ENCODE results near the gene TRIP6. TPM values are rescaled to one million over a fixed set of nuclear protein-coding genes. Genes with fewer than 3 reads are reported as not detected.

The TRIP6 gene
- total and polyA plus RNA-seq, 2 of the 8 experiments (the other 6 are each of a cell fraction or from before 2014, with no cell fraction given) = 88.4 to 103 TPM

DNA sequence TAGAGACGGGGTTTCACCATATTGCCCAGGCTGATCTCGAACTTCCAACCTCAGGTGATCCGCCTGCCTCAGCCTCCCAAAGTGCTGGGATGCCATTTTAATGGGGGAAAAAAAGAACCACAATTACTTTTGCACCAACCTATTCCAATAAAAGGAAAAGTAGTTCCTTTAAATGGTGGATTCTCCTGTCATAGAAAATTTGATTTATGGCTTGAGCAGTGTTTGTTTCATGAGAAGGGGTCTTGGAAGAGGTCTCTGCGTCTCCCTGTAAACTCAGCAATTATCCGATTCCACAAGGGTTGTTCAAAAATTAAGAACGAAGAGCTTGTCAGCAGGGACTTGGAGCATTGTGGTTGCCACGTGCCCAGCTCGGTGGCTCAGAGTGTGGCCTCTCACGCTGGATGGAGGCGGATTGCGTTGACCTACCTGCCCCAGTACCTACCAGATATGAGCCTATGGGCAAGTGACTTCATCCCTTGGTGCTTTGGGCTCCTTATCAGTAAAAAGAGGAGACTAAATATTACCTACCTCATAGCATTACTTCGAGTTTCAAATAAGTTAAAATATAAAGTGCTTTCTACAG, 2.8 kb upstream of the TRIP6 start:
- Histone ChIP-seq H3K56ac (replicated peaks; ENCODE audit: insufficient read length, low read depth, low read length) (no peak overlapping the region), H3K23ac (ENCODE audit: insufficient read length) (no peak overlapping the region), H3K4me2 (ENCODE audit: insufficient read depth in 1 of 2, low read depth in 2 of 2, low read length in 2 of 2) (no peak overlapping the region), H4K8ac (ENCODE audit: extremely low read depth, insufficient read depth, low read length) (no peak overlapping the region), H2BK20ac (ENCODE audit: low read length) (no peak overlapping the region), H3K18ac (ENCODE audit: extremely low read depth, low read length) (no peak overlapping the region), H3K79me2 (ENCODE audit: control insufficient read depth in 1 of 2, insufficient read depth in 2 of 2, low read length in 2 of 2) (peaks cover 0 to 18% of the 10 kb centered on the region in 2 experiments; a peak in 3 of 4 replicates), H2BK120ac (replicated peaks; ENCODE audit: low read depth, low read length) (no peak overlapping the region), H2BK5ac (ENCODE audit: low read depth, low read length) (no peak overlapping the region), H3K4me3 (ENCODE audit: extremely low read depth in 1 of 4, insufficient read depth in 2 of 4, low read depth in 3 of 4, low read length in 4 of 4) (no peak overlapping the region), H3K27me3 (replicated peaks in 1 of 4; ENCODE audit: control insufficient read depth in 3 of 4, extremely low read depth in 1 of 4, insufficient read depth in 3 of 4, low read length in 3 of 4) (no peaks in the 10 kb centered on the region), H3K36me3 (ENCODE audit: control insufficient read depth in 2 of 4, insufficient read depth in 4 of 4, low read length in 3 of 4) (peaks cover 6 to 25% (median 11%) of the 10 kb centered on the region in 4 experiments; a peak in 7 of 8 replicates), H3K27ac (ENCODE audit: low read depth, low read length) (no peak overlapping the region), H2AFZ (ENCODE audit: low read length) (no peak overlapping the region), H3K9ac (replicated peaks in 1 of 4; ENCODE audit: extremely low read depth in 1 of 4, low read depth in 3 of 4, low read length in 3 of 4) (no peak overlapping the region), H3K9me3 (ENCODE audit: insufficient read depth in 2 of 2, low read depth in 1 of 2, low read length in 1 of 2) (no peaks in the 10 kb centered on the region), H3K4ac (replicated peaks; ENCODE audit: insufficient read length, low read depth, low read length) (no peak overlapping the region), H3K79me1 (ENCODE audit: low read depth, low read length) (peaks cover 5% of the 10 kb centered on the region), H2AK5ac (ENCODE audit: low read depth, low read length) (no peak overlapping the region), H2BK12ac (ENCODE audit: low read depth, low read length) (no peak overlapping the region), H2BK15ac (ENCODE audit: low read length) (no peak overlapping the region), H3K14ac (ENCODE audit: insufficient read length) (no peak overlapping the region), H4K5ac (ENCODE audit: insufficient read length, low read depth, low read length) (no peak overlapping the region), H3K4me1 (replicated peaks in 1 of 4; ENCODE audit: control insufficient read depth in 3 of 4, insufficient read depth in 4 of 4, low read length in 3 of 4) (peaks cover 2 to 16% (median 11%) of the 10 kb centered on the region in 4 experiments), H4K20me1 (replicated peaks in 1 of 2; ENCODE audit: control insufficient read depth in 1 of 2, insufficient read depth in 2 of 2, low read length in 2 of 2) (peaks cover 0 to 4% of the 10 kb centered on the region in 2 experiments), H4K91ac (replicated peaks; ENCODE audit: insufficient read length, low read length) (no peak overlapping the region), H3K23me2 (ENCODE audit: low read depth, low read length) (peaks cover 6% of the 10 kb centered on the region; the same call in 1 of the 2 replicates)
- WGBS, 2 experiments (ENCODE audit: extremely low coverage in 1 of 2, insufficient coverage in 1 of 2, insufficient read length in 1 of 2, insufficient replicate concordance in 2 of 2, low coverage in 1 of 2, low lambda C conversion rate in 2 of 2, missing lambda C conversion rate in 1 of 2) = 88% methylated on average over 12 of the region's 12 CpGs; no CpG with 5 or more reads in 1 of the 2 experiments
- ChIA-PET CTCF (ENCODE audit: partially characterized antibody) (interaction anchor here (0.5 to 4.5 kb wide), 7 partner anchors 8 to 818 kb away, joined by 3 to 25 read pairs (median 4); partner anchors contain the start of genes SLC12A9 and SRRT), POLR2A (ENCODE audit: partially characterized antibody) (interaction anchor here (0.6 to 2.1 kb wide), 5 partner anchors 10 to 61 kb away, joined by 3 to 5 read pairs (median 3); partner anchors contain the start of gene SRRT)
- FAIRE-seq (no peak), DNase-seq (ENCODE audit: low read depth in 1 of 2, low spot score in 2 of 2) (no peak)
- no peak for TF ChIP-seq ZNF274 (IDR thresholded peaks at IDR 0.05; ENCODE audit: borderline replicate concordance, extremely low read depth, low read length)
- no peak for TF ChIP-seq MAFK (IDR thresholded peaks at IDR 0.05; ENCODE audit: low read depth, low read length)
- no peak for TF ChIP-seq CBX8 (IDR thresholded peaks at IDR 0.05; ENCODE audit: borderline replicate concordance, low read depth, low read length)
- TF ChIP-seq SP2 (IDR thresholded peaks at IDR 0.05; ENCODE audit: low read length) = no peak
- TF ChIP-seq RNF2 (IDR thresholded peaks at IDR 0.05; ENCODE audit: borderline replicate concordance, low read depth, low read length, missing control alignments, poor library complexity, severe bottlenecking) = no peak
- no peak for TF ChIP-seq POU5F1 (IDR thresholded peaks at IDR 0.05; ENCODE audit: low read depth, low read length)
- no peak for TF ChIP-seq KDM1A (IDR thresholded peaks at IDR 0.05; ENCODE audit: borderline replicate concordance, low read length)
